B cell (primary cell): ENCODE results near the gene SPEG.

ENCODE experiments used
- EZH2 ChIP-seq: IDR thresholded peaks from 2 replicates; pipeline ENCODE4 v1.6.1; 2012; ENCODE audit warnings: borderline replicate concordance, low read depth, mild to moderate bottlenecking, moderate library complexity, low read length; ENCODE audit not compliant: insufficient read depth, poor library complexity, severe bottlenecking
- TF ChIP-seq, protein P1 (sequence below): fragments of 200-600 bp; IDR thresholded peaks from one replicate; pipeline ENCODE4 v1.8.0; 2022; ENCODE audit warnings: antibody characterized with exemption, mild to moderate bottlenecking

DNA sequence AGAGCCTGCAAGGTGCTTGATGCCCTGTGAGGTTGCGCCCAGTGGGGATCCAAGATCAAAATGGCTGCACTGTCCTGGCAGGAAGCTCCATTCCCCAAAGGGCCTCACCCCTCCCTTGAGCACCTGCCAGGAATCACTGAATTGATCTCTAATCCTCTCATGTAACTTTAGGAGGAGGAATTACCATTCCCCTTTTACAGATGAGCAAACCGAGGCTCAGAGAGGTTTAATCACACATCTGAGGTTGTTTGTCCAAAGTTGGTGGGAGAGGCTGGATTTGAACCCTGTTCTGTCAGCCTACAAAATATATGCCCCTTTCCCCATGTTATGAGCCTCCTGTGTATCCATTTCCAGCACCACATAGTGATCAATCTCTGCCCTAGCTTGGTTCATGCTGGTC lies 90.2 kb downstream of the SPEG start:
- TF ChIP-seq, protein P1, sequence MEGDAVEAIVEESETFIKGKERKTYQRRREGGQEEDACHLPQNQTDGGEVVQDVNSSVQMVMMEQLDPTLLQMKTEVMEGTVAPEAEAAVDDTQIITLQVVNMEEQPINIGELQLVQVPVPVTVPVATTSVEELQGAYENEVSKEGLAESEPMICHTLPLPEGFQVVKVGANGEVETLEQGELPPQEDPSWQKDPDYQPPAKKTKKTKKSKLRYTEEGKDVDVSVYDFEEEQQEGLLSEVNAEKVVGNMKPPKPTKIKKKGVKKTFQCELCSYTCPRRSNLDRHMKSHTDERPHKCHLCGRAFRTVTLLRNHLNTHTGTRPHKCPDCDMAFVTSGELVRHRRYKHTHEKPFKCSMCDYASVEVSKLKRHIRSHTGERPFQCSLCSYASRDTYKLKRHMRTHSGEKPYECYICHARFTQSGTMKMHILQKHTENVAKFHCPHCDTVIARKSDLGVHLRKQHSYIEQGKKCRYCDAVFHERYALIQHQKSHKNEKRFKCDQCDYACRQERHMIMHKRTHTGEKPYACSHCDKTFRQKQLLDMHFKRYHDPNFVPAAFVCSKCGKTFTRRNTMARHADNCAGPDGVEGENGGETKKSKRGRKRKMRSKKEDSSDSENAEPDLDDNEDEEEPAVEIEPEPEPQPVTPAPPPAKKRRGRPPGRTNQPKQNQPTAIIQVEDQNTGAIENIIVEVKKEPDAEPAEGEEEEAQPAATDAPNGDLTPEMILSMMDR = no peak
- no peak for TF ChIP-seq EZH2
